SJSA1 (cell line): ENCODE results near the gene IKZF2. TPM values are rescaled to one million over a fixed set of nuclear protein-coding genes. Genes with fewer than 3 reads are reported as not detected.

ENCODE experiments used
- DNase-seq, 2 experiments: peaks; one replicate each; pipeline ENCODE4 v3.0.0-alpha.2; 2015 to 2020; ENCODE audit warnings: low spot score in 2 of 2, low read depth in 1 of 2
- H3K27ac ChIP-seq: fragments of 250-450 bp; sonication (Bioruptor Pico); 2 replicates; pipeline ENCODE4 v1.5.1; 2020; ENCODE audit warnings: mild to moderate bottlenecking, moderate library complexity
- H3K27me3 ChIP-seq: fragments of 250-450 bp; sonication (Bioruptor Pico); replicated peaks from 2 replicates; pipeline ENCODE4 v1.5.1; 2020; ENCODE audit warnings: mild to moderate bottlenecking, moderate library complexity
- H3K36me3 ChIP-seq: fragments of 250-450 bp; sonication (Bioruptor Pico); 2 replicates; pipeline ENCODE4 v1.5.1; 2020; ENCODE audit warnings: mild to moderate bottlenecking
- H3K4me1 ChIP-seq: fragments of 250-450 bp; sonication (Bioruptor Pico); replicated peaks from 2 replicates; pipeline ENCODE4 v1.6.1; 2021; ENCODE audit warnings: mild to moderate bottlenecking
- H3K4me3 ChIP-seq: fragments of 250-450 bp; sonication (Bioruptor Pico); 2 replicates; pipeline ENCODE4 v1.5.1; 2020; ENCODE audit warnings: mild to moderate bottlenecking
- H3K9me3 ChIP-seq: fragments of 250-450 bp; sonication (Bioruptor Pico); replicated peaks from 2 replicates; pipeline ENCODE4 v1.5.1; 2020; ENCODE audit warnings: mild to moderate bottlenecking
- total RNA-seq: library from RNA; depleted of rRNA; stranded (reverse); fragments of >200 nt; shearing (Covaris generic); gene quantifications from 2 replicates; pipeline ENCODE4 v1.2.3, GENCODE V29; 2014; rRNA removed

Gene IKZF2
- 2.1 and 6.5 TPM in 2 replicates for total RNA-seq

DNA sequence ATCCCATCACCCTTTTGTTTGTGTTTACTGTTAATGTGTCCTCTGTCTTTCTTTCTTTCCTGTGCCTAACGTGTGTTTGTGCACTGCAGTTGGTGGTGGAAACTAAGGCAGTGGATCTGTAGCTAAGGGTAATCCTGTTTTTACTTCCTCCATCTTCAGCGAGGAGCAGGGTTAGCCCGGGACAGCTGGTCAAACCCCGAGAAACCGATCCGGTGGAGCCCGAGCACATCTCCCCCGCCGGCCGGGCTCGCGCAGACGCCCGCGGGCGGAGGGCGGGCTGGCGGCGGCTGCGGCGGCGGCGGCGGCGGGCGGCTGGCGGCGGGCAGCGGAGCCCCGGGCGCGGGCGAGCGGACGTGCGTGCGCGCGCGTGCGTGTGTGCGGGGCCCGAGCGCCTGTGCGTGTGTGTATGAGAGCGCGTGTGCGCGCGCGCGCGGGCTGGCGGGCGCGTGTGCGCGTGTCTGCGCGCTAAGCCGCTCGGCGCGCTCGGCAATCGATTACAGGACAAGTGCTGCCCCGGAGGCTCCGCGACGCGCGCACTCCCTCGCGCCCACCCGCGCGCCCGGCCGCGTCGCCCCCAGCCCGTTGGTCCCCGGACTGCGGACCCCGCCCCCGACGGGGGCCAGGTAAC lies at the start of gene IKZF2:
Gene IKZF2 (minus strand): TSS at position 176 of the 628 bp plus-strand sequence. CDS start 2,983 bp downstream, outside the sequence.
- H3K27ac ChIP-seq: peak within 1 kb of the TSS; percentile 83
- peaks cover 4% of the 10 kb centered on the region for H3K36me3 ChIP-seq
- H3K4me1 ChIP-seq: peaks cover 14% of the 10 kb centered on the region
- peak within 1 kb of the TSS; percentile 98 for H3K4me3 ChIP-seq
- no peaks in the 10 kb centered on the region for H3K9me3 ChIP-seq
- DNase-seq: peak; percentile 71 to 80
- H3K27me3 ChIP-seq: no peaks in the 10 kb centered on the region

- no peak for DNase-seq
- Histone ChIP-seq H3K4me3 (no peak overlapping the region), H3K36me3 (peaks cover 21% of the 10 kb centered on the region), H3K27me3 (no peaks in the 10 kb centered on the region), H3K27ac (no peak overlapping the region), H3K9me3 (no peaks in the 10 kb centered on the region), H3K4me1 (no peaks in the 10 kb centered on the region)
These were observed 48.5 kb upstream of the IKZF2 start for GRCh38 chr2:213199871-213200270.

- H3K36me3 ChIP-seq: peaks cover 20% of the 10 kb centered on the region
These were observed 37.8 kb upstream of the IKZF2 start for GRCh38 chr2:213189001-213189899.

DNA sequence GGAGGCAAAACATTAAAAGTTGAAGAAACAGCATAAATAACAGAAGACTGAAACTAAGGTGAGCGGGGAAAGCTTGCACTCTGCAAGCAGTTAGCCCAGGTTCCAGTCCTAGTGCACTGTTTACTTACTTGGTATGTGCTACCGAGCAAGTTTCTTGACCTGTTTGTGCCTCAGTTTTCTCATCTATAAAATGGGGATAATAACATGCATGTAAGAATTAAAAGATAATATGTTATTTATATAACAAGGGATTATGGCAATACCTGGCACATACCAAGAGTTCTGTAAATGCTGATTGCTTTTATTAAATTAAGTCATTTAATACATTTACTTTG lies 37.1 kb upstream of the IKZF2 start:
- Histone ChIP-seq H3K4me1 (peaks cover 39% of the 10 kb centered on the region), H3K36me3 (peaks cover 19% of the 10 kb centered on the region), H3K9me3 (no peaks in the 10 kb centered on the region), H3K27ac (peak overlapping the region; percentile 97), H3K27me3 (no peaks in the 10 kb centered on the region), H3K4me3 (peak overlapping the region; percentile 34)
- no peak for DNase-seq

More at GRCh38 chr2:213189001-213189899, 37.8 kb upstream of the IKZF2 start:
- Histone ChIP-seq H3K9me3 (no peaks in the 10 kb centered on the region), H3K27ac (peak overlapping the region; percentile 97), H3K4me3 (peak overlapping the region; percentile 34), H3K27me3 (no peaks in the 10 kb centered on the region), H3K4me1 (peaks cover 39% of the 10 kb centered on the region)
- peak; percentile 63 to 70 for DNase-seq

DNA sequence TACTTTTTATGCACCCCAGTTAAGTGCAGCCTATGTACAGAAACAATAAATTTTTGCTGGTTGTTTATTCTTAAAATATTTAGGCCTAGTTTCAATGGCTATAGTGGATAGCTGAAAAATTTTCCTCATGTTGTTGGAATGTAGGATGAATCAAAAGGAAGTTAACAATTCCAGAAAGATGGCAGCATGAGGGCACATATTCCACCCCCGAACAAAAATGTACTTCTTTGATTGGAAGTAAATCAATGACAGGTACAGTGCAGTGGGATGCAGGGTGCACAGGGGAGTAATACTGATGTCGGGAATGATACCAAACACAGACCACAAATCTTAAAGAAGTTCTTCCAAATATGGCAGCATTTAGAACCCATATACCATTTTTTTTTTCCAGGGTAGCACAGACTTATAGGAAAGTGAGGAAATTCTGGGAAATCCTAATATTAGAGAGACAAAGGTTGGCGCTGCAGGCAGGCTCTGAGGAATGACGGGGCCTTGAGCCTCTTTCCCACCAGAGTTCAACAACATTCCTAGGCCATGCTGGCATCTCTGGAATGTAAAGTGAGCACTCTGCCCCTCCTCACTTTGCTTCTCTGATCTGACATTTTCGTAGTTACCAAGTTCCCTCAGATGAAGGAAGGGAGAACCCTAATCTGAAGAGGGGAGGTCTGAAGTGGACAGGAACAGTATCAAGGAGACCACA lies 36.6 kb upstream of the IKZF2 start:
- Histone ChIP-seq H3K4me3 (peak overlapping the region; percentile 34), H3K27ac (peak overlapping the region; percentile 97), H3K27me3 (no peaks in the 10 kb centered on the region), H3K9me3 (no peaks in the 10 kb centered on the region), H3K36me3 (peaks cover 16% of the 10 kb centered on the region), H3K4me1 (peaks cover 39% of the 10 kb centered on the region)
- peak; percentile 90 to 94 for DNase-seq

- H3K4me3 ChIP-seq: no peak overlapping the region
- H3K27me3 ChIP-seq: no peaks in the 10 kb centered on the region
- H3K36me3 ChIP-seq: peaks cover 11% of the 10 kb centered on the region; the same call in 1 of the 2 replicates
- H3K9me3 ChIP-seq: no peaks in the 10 kb centered on the region
- H3K27ac ChIP-seq: peak overlapping the region; percentile 97
- peaks cover 39% of the 10 kb centered on the region for H3K4me1 ChIP-seq
- DNase-seq: no peak
These were observed 36.0 kb upstream of the IKZF2 start for GRCh38 chr2:213187386-213187785.

GRCh38 chr2:213185147-213185822 lies 33.9 kb upstream of the IKZF2 start:
- no peak for DNase-seq
- Histone ChIP-seq H3K4me3 (no peak overlapping the region), H3K27me3 (no peaks in the 10 kb centered on the region), H3K4me1 (peaks cover 39% of the 10 kb centered on the region), H3K9me3 (no peaks in the 10 kb centered on the region), H3K36me3 (peaks cover 5% of the 10 kb centered on the region; the same call in 1 of the 2 replicates), H3K27ac (no peak overlapping the region)

DNA sequence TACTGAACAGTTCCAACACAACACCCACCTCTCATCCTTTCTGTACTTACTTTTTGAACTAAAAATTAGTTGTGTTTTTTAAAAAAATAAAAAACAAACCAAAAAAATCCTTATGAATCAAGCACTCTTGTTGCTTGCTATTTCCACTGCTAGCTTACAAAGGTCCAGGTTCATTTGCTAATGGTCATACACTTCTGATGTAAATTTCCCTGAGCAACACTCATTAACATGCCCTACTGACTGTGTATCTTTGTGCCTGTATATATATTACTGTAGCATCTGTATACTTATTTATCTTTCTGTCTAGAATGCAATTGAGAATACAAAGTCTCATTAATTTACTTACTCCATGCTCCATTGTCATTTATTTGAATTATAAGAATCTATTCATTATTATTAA lies 30.3 kb upstream of the IKZF2 start:
- no peak overlapping the region for H3K4me3 ChIP-seq
- H3K27ac ChIP-seq: no peak overlapping the region
- no peaks in the 10 kb centered on the region for H3K9me3 ChIP-seq
- H3K27me3 ChIP-seq: no peaks in the 10 kb centered on the region
- DNase-seq: no peak
- H3K4me1 ChIP-seq: peaks cover 6% of the 10 kb centered on the region
- no peaks in the 10 kb centered on the region for H3K36me3 ChIP-seq

DNA sequence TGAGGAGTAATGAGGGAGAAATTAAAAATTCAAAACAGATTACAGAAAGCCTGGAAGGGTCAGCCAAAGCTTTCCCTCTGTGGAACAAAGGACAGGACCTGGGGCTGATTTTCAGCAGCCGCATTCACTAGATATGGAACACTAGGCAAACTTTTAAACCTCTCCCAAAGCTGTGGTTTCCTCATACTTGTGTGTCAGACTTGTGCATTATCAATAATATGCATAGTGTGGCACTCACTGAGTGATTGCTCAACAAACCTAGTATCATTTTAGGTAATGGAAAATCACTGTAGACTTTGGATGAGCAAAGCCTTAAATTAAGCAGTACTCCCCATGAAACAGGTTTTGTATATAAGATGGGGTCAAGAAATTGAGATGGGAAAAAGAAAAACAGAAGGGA lies 26.3 kb upstream of the IKZF2 start:
- H3K36me3 ChIP-seq: no peaks in the 10 kb centered on the region
- H3K9me3 ChIP-seq: no peaks in the 10 kb centered on the region
- no peak overlapping the region for H3K4me3 ChIP-seq
- H3K27me3 ChIP-seq: no peaks in the 10 kb centered on the region
- H3K27ac ChIP-seq: no peak overlapping the region
- no peak for DNase-seq
- no peaks in the 10 kb centered on the region for H3K4me1 ChIP-seq

DNA sequence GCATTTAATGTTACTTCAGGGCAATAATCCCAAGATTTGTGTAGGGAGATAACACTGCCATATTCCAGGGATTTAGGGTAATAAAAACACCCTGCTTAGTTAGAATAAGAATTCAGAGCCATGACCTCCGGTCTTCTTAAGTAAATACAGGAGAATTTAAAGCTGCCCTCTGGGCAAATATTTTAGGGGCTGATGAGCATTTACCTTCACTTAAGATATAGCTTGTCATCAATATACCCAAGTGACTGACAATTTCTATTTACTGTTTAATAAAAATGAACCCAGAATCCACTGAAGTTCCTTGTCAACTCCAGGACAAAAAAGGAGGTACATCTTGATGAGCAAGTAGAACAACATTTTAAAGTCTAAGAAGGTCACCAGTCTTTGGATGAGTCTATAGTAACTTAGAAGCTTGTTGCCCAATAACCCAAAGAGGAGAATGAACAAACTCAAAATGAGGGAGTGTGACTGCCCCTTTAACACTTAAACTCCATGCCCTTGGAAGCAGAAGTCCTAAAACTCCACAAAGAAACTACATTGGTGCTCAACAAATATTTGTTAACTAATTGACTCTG lies 24.3 kb upstream of the IKZF2 start:
- Histone ChIP-seq H3K27ac (no peak overlapping the region), H3K4me1 (no peaks in the 10 kb centered on the region), H3K4me3 (no peak overlapping the region), H3K9me3 (no peaks in the 10 kb centered on the region), H3K36me3 (no peaks in the 10 kb centered on the region), H3K27me3 (no peaks in the 10 kb centered on the region)
- no peak for DNase-seq

DNA sequence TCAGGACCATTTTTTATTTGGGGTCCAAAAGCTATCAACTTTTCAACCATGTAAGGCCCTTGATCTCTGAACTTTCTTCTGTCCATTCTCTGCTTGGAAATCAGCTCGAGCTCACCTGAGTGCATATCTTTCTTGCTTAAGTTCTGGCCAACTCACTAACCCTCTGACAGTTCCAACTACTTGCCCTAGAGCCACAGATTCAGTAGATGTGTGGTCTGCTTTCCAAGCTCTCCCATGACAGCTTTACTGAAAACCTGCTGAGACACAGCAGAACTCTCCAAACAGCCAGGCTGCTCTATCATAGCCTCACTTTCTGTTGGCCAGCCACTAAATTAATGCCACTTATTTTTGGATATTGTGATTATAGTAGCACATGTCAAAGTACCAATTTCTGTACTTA lies 21.2 kb upstream of the IKZF2 start:
- H3K27ac ChIP-seq: no peak overlapping the region
- no peaks in the 10 kb centered on the region for H3K36me3 ChIP-seq
- H3K4me3 ChIP-seq: no peak overlapping the region
- H3K9me3 ChIP-seq: no peaks in the 10 kb centered on the region
- no peak for DNase-seq
- H3K27me3 ChIP-seq: no peaks in the 10 kb centered on the region
- peaks cover 5% of the 10 kb centered on the region; the same call in 1 of the 2 replicates for H3K4me1 ChIP-seq

DNA sequence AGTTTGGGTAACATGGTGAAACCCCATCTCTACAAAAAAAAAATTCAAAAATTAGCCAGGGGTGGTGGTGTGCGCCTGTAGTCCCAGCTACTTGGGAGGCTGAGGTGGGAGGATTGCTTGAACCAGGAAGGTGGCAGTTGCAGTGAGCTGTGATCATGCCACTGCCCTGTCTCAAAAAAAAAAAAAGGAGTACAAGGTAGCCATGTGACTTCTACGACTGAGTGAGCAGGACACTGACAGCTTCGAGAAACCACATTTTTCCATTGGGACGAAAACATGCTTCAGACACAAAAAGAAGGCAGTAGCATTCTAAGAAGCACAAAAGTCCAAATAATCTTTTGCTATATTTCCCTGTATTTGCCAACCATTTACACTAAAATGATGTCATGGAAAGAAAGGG lies 19.7 kb upstream of the IKZF2 start:
- H3K4me3 ChIP-seq: no peak overlapping the region
- no peaks in the 10 kb centered on the region for H3K9me3 ChIP-seq
- no peak overlapping the region for H3K27ac ChIP-seq
- no peaks in the 10 kb centered on the region for H3K27me3 ChIP-seq
- H3K4me1 ChIP-seq: peaks cover 9% of the 10 kb centered on the region; the same call in 1 of the 2 replicates
- no peak for DNase-seq
- no peaks in the 10 kb centered on the region for H3K36me3 ChIP-seq
